Lower leg skin (tissue), 4 donors: ENCODE results near the gene MIEN1. TPM values are rescaled to one million over a fixed set of nuclear protein-coding genes. Genes with fewer than 3 reads are reported as not detected.
"Not testable (repeated sequence)": the region's sequence is repeated elsewhere in the genome, so short reads cannot be mapped to it uniquely, and the experiment has no call there.

Experiments
- DNase-seq, 2 donors: peaks; one replicate each; pipeline ENCODE4 v3.0.0-alpha.2; 2019; ENCODE audit warnings: low spot score in 2 of 2
- H3K4me3 ChIP-seq: fragments of 200-600 bp; sonication (generic); 2 replicates; pipeline ENCODE4 v1.5.1; 2017; ENCODE audit warnings: mild to moderate bottlenecking, low read depth; ENCODE audit not compliant: poor library complexity, severe bottlenecking
- CTCF ChIP-seq, 3 donors: fragments of 450-650 bp; IDR thresholded peaks; one replicate each; pipeline ENCODE4 v1.5.1; 2016; ENCODE audit warnings: antibody characterized with exemption in 3 of 3, mild to moderate bottlenecking in 3 of 3, moderate library complexity in 2 of 3
- POLR2A ChIP-seq, 2 donors: fragments of 450-650 bp; IDR thresholded peaks; one replicate each; pipeline ENCODE4 v1.6.1; 2016 to 2017; ENCODE audit warnings: antibody characterized with exemption in 2 of 2, mild to moderate bottlenecking in 1 of 2, moderate library complexity in 1 of 2
- WGBS, 2 donors: methylation state at CpG; one replicate each; pipeline ENCODE4 v1.1.5; 2018; 5-methylcytosine and 5-hydroxymethylcytosine counted together
- intact Hi-C: fragments of 100-400 bp; cut with DNase I; formaldehyde crosslinking; loops from one replicate; pipeline ENCODE4 v1.15.0; 2023; ENCODE audit warnings: low total_unique reads
- total RNA-seq, 4 donors: library from RNA; depleted of rRNA; stranded (reverse); fragments of >200 nt; gene quantifications; one replicate each; pipeline ENCODE4 v1.1.0, GENCODE V29; 2016

Gene MIEN1
- total RNA-seq, 4 donors from 2014 or later = 42.8 to 82.0 (median 59.7) TPM

- WGBS, 2 donors = 1 to 3% methylated on average over 18 to 51 of the region's 57 CpGs
- H3K4me3 ChIP-seq = peak overlapping the region; percentile 68
- intact Hi-C loops = no loop called here
- DNase-seq = no peak
- TF ChIP-seq POLR2A (IDR thresholded peaks at IDR 0.05) (no peak), CTCF (IDR thresholded peaks at IDR 0.05) (no peak)
These were observed 30.0 kb downstream of the MIEN1 start for GRCh38 chr17:39700148-39700987.

DNA sequence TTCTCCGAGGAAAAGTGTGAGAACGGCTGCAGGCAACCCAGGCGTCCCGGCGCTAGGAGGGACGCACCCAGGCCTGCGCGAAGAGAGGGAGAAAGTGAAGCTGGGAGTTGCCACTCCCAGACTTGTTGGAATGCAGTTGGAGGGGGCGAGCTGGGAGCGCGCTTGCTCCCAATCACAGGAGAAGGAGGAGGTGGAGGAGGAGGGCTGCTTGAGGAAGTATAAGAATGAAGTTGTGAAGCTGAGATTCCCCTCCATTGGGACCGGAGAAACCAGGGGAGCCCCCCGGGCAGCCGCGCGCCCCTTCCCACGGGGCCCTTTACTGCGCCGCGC lies 30.5 kb downstream of the MIEN1 start, which contains the start of gene ERBB2:
Gene ERBB2 (plus strand): TSS at position 247 of the 330 bp plus-strand sequence. CDS start 175 bp downstream, outside the sequence.
- H3K4me3 ChIP-seq = peak within 1 kb of the TSS; percentile 68
- WGBS, 2 donors = 4% methylated on average over 16 to 20 of the region's 20 CpGs
- TF ChIP-seq CTCF (IDR thresholded peaks at IDR 0.05) (no peak), POLR2A (IDR thresholded peaks at IDR 0.05) (no peak)
- intact Hi-C loops = no loop called here
- peak; percentile 74 to 94 for DNase-seq

DNA sequence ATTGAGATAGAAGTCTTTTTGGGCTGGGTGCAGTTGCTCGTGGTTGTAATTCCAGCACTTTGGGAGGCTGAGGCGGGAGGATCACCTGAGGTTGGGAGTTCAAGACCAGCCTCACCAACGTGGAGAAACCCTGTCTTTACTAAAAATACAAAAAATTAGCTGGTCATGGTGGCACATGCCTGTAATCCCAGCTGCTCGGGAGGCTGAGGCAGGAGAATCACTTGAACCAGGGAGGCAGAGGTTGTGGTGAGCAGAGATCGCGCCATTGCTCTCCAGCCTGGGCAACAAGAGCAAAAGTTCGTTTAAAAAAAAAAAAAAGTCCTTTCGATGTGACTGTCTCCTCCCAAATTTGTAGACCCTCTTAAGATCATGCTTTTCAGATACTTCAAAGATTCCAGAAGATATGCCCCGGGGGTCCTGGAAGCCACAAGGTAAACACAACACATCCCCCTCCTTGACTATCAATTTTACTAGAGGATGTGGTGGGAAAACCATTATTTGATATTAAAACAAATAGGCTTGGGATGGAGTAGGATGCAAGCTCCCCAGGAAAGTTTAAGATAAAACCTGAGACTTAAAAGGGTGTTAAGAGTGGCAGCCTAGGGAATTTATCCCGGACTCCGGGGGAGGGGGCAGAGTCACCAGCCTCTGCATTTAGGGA lies 31.0 kb downstream of the MIEN1 start:
- DNase-seq, intact Hi-C loops, H3K4me3 ChIP-seq: not testable (repeated sequence)
- WGBS, 2 donors = 38 to 48% methylated on average over 11 of the region's 11 CpGs

DNA sequence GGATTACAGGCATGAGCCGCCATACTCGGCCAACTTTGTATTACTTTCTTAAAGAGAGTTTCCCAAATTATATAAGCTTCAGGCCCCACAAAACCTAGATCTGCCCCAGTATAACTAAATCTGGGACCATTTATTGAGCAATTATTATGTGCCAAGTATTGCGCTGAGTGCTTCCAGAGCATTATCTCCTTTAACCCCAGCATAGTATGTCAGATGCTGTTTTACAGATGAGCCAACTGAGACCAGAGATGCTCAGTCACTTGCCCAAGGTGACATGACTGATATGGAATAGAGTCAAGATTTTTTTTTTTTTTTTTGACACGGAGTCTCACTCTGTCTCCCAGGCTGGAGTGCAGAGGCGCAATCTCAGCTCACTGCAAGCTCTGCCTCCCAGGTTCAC lies 32.4 kb downstream of the MIEN1 start:
- no peak for DNase-seq
- 91 to 93% methylated on average over 5 of the region's 5 CpGs for WGBS, 2 donors
- intact Hi-C loops = no loop called here
- no peak overlapping the region for H3K4me3 ChIP-seq
- TF ChIP-seq POLR2A (IDR thresholded peaks at IDR 0.05) = no peak

- intact Hi-C loops = no loop called here
- TF ChIP-seq CTCF (IDR thresholded peaks at IDR 0.05) (no peak), POLR2A (IDR thresholded peaks at IDR 0.05) (no peak)
- WGBS, 2 donors = 88 to 94% methylated on average over 6 of the region's 6 CpGs
- H3K4me3 ChIP-seq = no peak overlapping the region
- no peak for DNase-seq
These were observed 33.6 kb downstream of the MIEN1 start for GRCh38 chr17:39696731-39697130.

DNA sequence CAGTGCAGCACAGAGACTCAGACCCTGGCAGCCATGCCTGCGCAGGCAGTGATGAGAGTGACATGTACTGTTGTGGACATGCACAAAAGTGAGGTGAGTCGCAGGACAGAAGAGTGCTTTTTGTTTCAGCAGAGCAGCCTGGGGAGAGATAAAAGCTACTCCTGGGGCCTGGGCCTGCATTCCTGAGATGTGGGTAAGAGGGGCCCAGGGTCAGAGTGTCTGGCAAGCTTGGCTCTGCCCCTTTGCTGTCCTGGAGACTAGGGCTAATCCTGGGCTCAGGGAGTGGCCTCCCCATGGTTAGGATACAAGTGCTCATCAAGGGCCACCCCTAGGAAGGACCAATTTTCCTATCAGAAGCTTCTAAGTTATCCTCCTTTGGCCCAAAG lies 35.2 kb downstream of the MIEN1 start:
- intact Hi-C loops = no loop called here
- 89 to 92% methylated on average over 2 of the region's 2 CpGs for WGBS, 2 donors
- TF ChIP-seq CTCF (IDR thresholded peaks at IDR 0.05) (no peak), POLR2A (IDR thresholded peaks at IDR 0.05) (no peak)
- H3K4me3 ChIP-seq = no peak overlapping the region
- no peak for DNase-seq
